Measurements from ENCODE around the gene TXNDC17. TPM values are rescaled to one million over a fixed set of nuclear protein-coding genes. Genes with fewer than 3 reads are reported as not detected.

TXNDC17 gene
- total and polyA plus RNA-seq, 4 donors = 28.0 to 149 (median 69.2) TPM

GRCh38 chr17:6627019-6627418 is 13.8 kb upstream of the TXNDC17 start:
- intact Hi-C loops (cut with DNase I) = no loop called here
- Histone ChIP-seq H3K4me1 (ENCODE audit: control insufficient read depth in 1 of 2, insufficient read depth in 2 of 2, low read length in 2 of 2) (no peaks in the 10 kb centered on the region), H3K27me3 (ENCODE audit: control insufficient read depth in 1 of 2, insufficient read depth in 2 of 2, low read length in 1 of 2) (no peaks in the 10 kb centered on the region), H3K36me3 (ENCODE audit: control insufficient read depth in 1 of 2, insufficient read depth in 2 of 2, low read length in 1 of 2) (peaks cover 0 to 5% of the 10 kb centered on the region in 2 donors), H3K27ac (ENCODE audit: low read depth in 1 of 2, low read length in 2 of 2) (no peak overlapping the region), H3K4me3 (ENCODE audit: low read length in 2 of 2) (no peak overlapping the region), H3K9me3 (ENCODE audit: control insufficient read depth, low read length) (no peaks in the 10 kb centered on the region)
- ATAC-seq (ENCODE audit: low FRiP score) = no peak
- no peak for DNase-seq
- WGBS, 2 donors = 40 to 41% methylated on average over 1 of the region's 1 CpG

- Histone ChIP-seq H3K27me3 (ENCODE audit: control insufficient read depth in 1 of 2, insufficient read depth in 2 of 2, low read length in 1 of 2) (no peaks in the 10 kb centered on the region), H3K27ac (ENCODE audit: low read depth in 1 of 2, low read length in 2 of 2) (no peak overlapping the region), H3K9me3 (ENCODE audit: control insufficient read depth, low read length) (no peaks in the 10 kb centered on the region), H3K36me3 (ENCODE audit: control insufficient read depth in 1 of 2, insufficient read depth in 2 of 2, low read length in 1 of 2) (peaks cover 0 to 3% of the 10 kb centered on the region in 2 donors), H3K4me3 (ENCODE audit: low read length in 2 of 2) (no peak overlapping the region), H3K4me1 (ENCODE audit: control insufficient read depth in 1 of 2, insufficient read depth in 2 of 2, low read length in 2 of 2) (no peaks in the 10 kb centered on the region)
- no peak for DNase-seq
- no peak for ATAC-seq (ENCODE audit: low FRiP score)
- 91 to 95% methylated on average over 1 of the region's 1 CpG for WGBS, 2 donors
- intact Hi-C loops (cut with DNase I) = loop anchor here in 1 of 2 donors (10.0 kb wide), 1 partner anchor 156 kb away; no protein-coding TSS in a partner anchor
These were observed 10.5 kb upstream of the TXNDC17 start for GRCh38 chr17:6630390-6630789.

GRCh38 chr17:6632530-6632929 is 8.3 kb upstream of the TXNDC17 start:
- no peak for ATAC-seq (ENCODE audit: low FRiP score)
- Histone ChIP-seq H3K4me1 (ENCODE audit: control insufficient read depth in 1 of 2, insufficient read depth in 2 of 2, low read length in 2 of 2) (no peaks in the 10 kb centered on the region), H3K27ac (ENCODE audit: low read depth in 1 of 2, low read length in 2 of 2) (no peak overlapping the region), H3K4me3 (ENCODE audit: low read length in 2 of 2) (no peak overlapping the region), H3K27me3 (ENCODE audit: control insufficient read depth in 1 of 2, insufficient read depth in 2 of 2, low read length in 1 of 2) (no peaks in the 10 kb centered on the region), H3K36me3 (ENCODE audit: control insufficient read depth in 1 of 2, insufficient read depth in 2 of 2, low read length in 1 of 2) (peaks cover 0 to 1% of the 10 kb centered on the region in 2 donors), H3K9me3 (ENCODE audit: control insufficient read depth, low read length) (no peaks in the 10 kb centered on the region)
- no peak for DNase-seq
- intact Hi-C loops (cut with DNase I) = loop anchor here in 1 of 2 donors (10.0 kb wide), 1 partner anchor 158 kb away; no protein-coding TSS in a partner anchor

GRCh38 chr17:6633263-6633662 is 7.6 kb upstream of the TXNDC17 start:
- Histone ChIP-seq H3K9me3 (ENCODE audit: control insufficient read depth, low read length) (no peaks in the 10 kb centered on the region), H3K4me3 (ENCODE audit: low read length in 2 of 2) (no peak overlapping the region), H3K4me1 (ENCODE audit: control insufficient read depth in 1 of 2, insufficient read depth in 2 of 2, low read length in 2 of 2) (no peaks in the 10 kb centered on the region), H3K36me3 (ENCODE audit: control insufficient read depth in 1 of 2, insufficient read depth in 2 of 2, low read length in 1 of 2) (no peaks in the 10 kb centered on the region), H3K27ac (ENCODE audit: low read depth in 1 of 2, low read length in 2 of 2) (no peak overlapping the region), H3K27me3 (ENCODE audit: control insufficient read depth in 1 of 2, insufficient read depth in 2 of 2, low read length in 1 of 2) (no peaks in the 10 kb centered on the region)
- intact Hi-C loops (cut with DNase I) = loop anchor here in 1 of 2 donors (10.0 kb wide), 1 partner anchor 158 kb away; no protein-coding TSS in a partner anchor
- DNase-seq (no peak), ATAC-seq (ENCODE audit: low FRiP score) (no peak)
- 98 to 99% methylated on average over 3 of the region's 3 CpGs for WGBS, 2 donors

GRCh38 chr17:6636105-6636504 is 4.8 kb upstream of the TXNDC17 start:
- intact Hi-C loops (cut with DNase I) = loop anchor here in 1 of 2 donors (10.0 kb wide), 1 partner anchor 161 kb away; no protein-coding TSS in a partner anchor
- Histone ChIP-seq H3K27ac (ENCODE audit: low read depth in 1 of 2, low read length in 2 of 2) (no peak overlapping the region), H3K27me3 (ENCODE audit: control insufficient read depth in 1 of 2, insufficient read depth in 2 of 2, low read length in 1 of 2) (no peaks in the 10 kb centered on the region), H3K4me3 (ENCODE audit: low read length in 2 of 2) (no peak overlapping the region), H3K9me3 (ENCODE audit: control insufficient read depth, low read length) (no peaks in the 10 kb centered on the region), H3K36me3 (ENCODE audit: control insufficient read depth in 1 of 2, insufficient read depth in 2 of 2, low read length in 1 of 2) (no peaks in the 10 kb centered on the region), H3K4me1 (ENCODE audit: control insufficient read depth in 1 of 2, insufficient read depth in 2 of 2, low read length in 2 of 2) (no peaks in the 10 kb centered on the region)
- ATAC-seq (ENCODE audit: low FRiP score) = no peak
- DNase-seq = no peak
- 75 to 80% methylated on average over 2 of the region's 2 CpGs for WGBS, 2 donors

GRCh38 chr17:6636616-6637457 is 4.0 kb upstream of the TXNDC17 start:
- DNase-seq (no peak), ATAC-seq (ENCODE audit: low FRiP score) (no peak)
- H3K27me3 ChIP-seq (ENCODE audit: control insufficient read depth in 1 of 2, insufficient read depth in 2 of 2, low read length in 1 of 2) = no peaks in the 10 kb centered on the region
- intact Hi-C loops (cut with DNase I) = loop anchor here in 1 of 2 donors (10.0 kb wide), 1 partner anchor 162 kb away; no protein-coding TSS in a partner anchor
- no peak overlapping the region for H3K27ac ChIP-seq (ENCODE audit: low read depth in 1 of 2, low read length in 2 of 2)
- no peaks in the 10 kb centered on the region for H3K4me1 ChIP-seq (ENCODE audit: control insufficient read depth in 1 of 2, insufficient read depth in 2 of 2, low read length in 2 of 2)
- 93 to 95% methylated on average over 17 of the region's 17 CpGs for WGBS, 2 donors
- H3K4me3 ChIP-seq (ENCODE audit: low read length in 2 of 2) = no peak overlapping the region
- H3K36me3 ChIP-seq (ENCODE audit: control insufficient read depth in 1 of 2, insufficient read depth in 2 of 2, low read length in 1 of 2) = no peaks in the 10 kb centered on the region
- H3K9me3 ChIP-seq (ENCODE audit: control insufficient read depth, low read length) = no peaks in the 10 kb centered on the region

GRCh38 chr17:6637458-6637840 is 3.4 kb upstream of the TXNDC17 start:
- Histone ChIP-seq H3K9me3 (ENCODE audit: control insufficient read depth, low read length) (no peaks in the 10 kb centered on the region), H3K4me1 (ENCODE audit: control insufficient read depth in 1 of 2, insufficient read depth in 2 of 2, low read length in 2 of 2) (no peaks in the 10 kb centered on the region), H3K4me3 (ENCODE audit: low read length in 2 of 2) (no peak overlapping the region), H3K27ac (ENCODE audit: low read depth in 1 of 2, low read length in 2 of 2) (no peak overlapping the region), H3K27me3 (ENCODE audit: control insufficient read depth in 1 of 2, insufficient read depth in 2 of 2, low read length in 1 of 2) (no peaks in the 10 kb centered on the region), H3K36me3 (ENCODE audit: control insufficient read depth in 1 of 2, insufficient read depth in 2 of 2, low read length in 1 of 2) (no peaks in the 10 kb centered on the region)
- DNase-seq (no peak), ATAC-seq (ENCODE audit: low FRiP score) (no peak)
- intact Hi-C loops (cut with DNase I) = loop anchor here in 1 of 2 donors (10.0 kb wide), 1 partner anchor 163 kb away; no protein-coding TSS in a partner anchor
- 95 to 99% methylated on average over 6 of the region's 6 CpGs for WGBS, 2 donors

GRCh38 chr17:6638046-6638908 is 2.6 kb upstream of the TXNDC17 start:
- ATAC-seq (ENCODE audit: low FRiP score) = no peak
- Histone ChIP-seq H3K4me3 (ENCODE audit: low read length in 2 of 2) (no peak overlapping the region), H3K27ac (ENCODE audit: low read depth in 1 of 2, low read length in 2 of 2) (no peak overlapping the region), H3K27me3 (ENCODE audit: control insufficient read depth in 1 of 2, insufficient read depth in 2 of 2, low read length in 1 of 2) (no peaks in the 10 kb centered on the region), H3K36me3 (ENCODE audit: control insufficient read depth in 1 of 2, insufficient read depth in 2 of 2, low read length in 1 of 2) (no peaks in the 10 kb centered on the region), H3K4me1 (ENCODE audit: control insufficient read depth in 1 of 2, insufficient read depth in 2 of 2, low read length in 2 of 2) (no peaks in the 10 kb centered on the region), H3K9me3 (ENCODE audit: control insufficient read depth, low read length) (no peaks in the 10 kb centered on the region)
- WGBS, 2 donors = 82 to 85% methylated on average over 24 of the region's 24 CpGs
- intact Hi-C loops (cut with DNase I) = loop anchor here in 1 of 2 donors (10.0 kb wide), 1 partner anchor 163 kb away; no protein-coding TSS in a partner anchor
- DNase-seq = peak in 1 of 2 donors; percentile 43
